K562 (cell line): ENCODE data around the gene TMED10.

ENCODE experiments used
- GTF2E2 ChIP-seq: fragments of 200-800 bp; sonication (Bioruptor generic); IDR thresholded peaks from 2 replicates; pipeline ENCODE4 v1.6.1; 2016; ENCODE audit warnings: missing genetic modification characterization, missing compliant biosample characterization
- ZKSCAN8 ChIP-seq: fragments of 200-800 bp; sonication (Bioruptor generic); IDR thresholded peaks from 2 replicates; pipeline ENCODE4 v1.6.1; 2016; ENCODE audit warnings: missing genetic modification characterization, missing compliant biosample characterization

- no peak for TF ChIP-seq ZKSCAN8 (CRISPR knock-in tag)
- TF ChIP-seq GTF2E2 (tag): no peak
Observed at GRCh38 chr14:75167325-75167724, 9.1 kb downstream of the TMED10 start.
